Kidney epithelial cell (primary cell): ENCODE measurements around the gene PAQR9. TPM values are rescaled to one million over a fixed set of nuclear protein-coding genes. Genes with fewer than 3 reads are reported as not detected.

ENCODE experiments used
- DNase-seq: peaks from one replicate; pipeline ENCODE4 v3.0.0-alpha.2; 2010; ENCODE audit warnings: low read depth
- H3K27me3 ChIP-seq: 2 replicates; pipeline ENCODE4 v1.6.0; 2011; ENCODE audit warnings: low read length; ENCODE audit not compliant: control insufficient read depth, insufficient read depth
- H3K36me3 ChIP-seq: 2 replicates; pipeline ENCODE4 v1.5.1; 2011; ENCODE audit warnings: low read length; ENCODE audit not compliant: control insufficient read depth, insufficient read depth
- H3K4me3 ChIP-seq: 2 replicates; pipeline ENCODE4 v1.5.1; 2011; ENCODE audit warnings: low read depth, mild to moderate bottlenecking, control low read depth, low read length
- total RNA-seq: library from RNA; depleted of rRNA; stranded (reverse); fragments of >200 nt; gene quantifications from 2 replicates; pipeline ENCODE4 v1.2.3, GENCODE V29; 2015
- TF ChIP-seq, protein P1 (sequence below): IDR thresholded peaks from 2 replicates; pipeline ENCODE4 v1.5.1; 2011; ENCODE audit warnings: mild to moderate bottlenecking, moderate library complexity, low read length, control low read depth, inconsistent platforms; ENCODE audit not compliant: insufficient read depth, poor library complexity, severe bottlenecking

The PAQR9 gene, protein sequence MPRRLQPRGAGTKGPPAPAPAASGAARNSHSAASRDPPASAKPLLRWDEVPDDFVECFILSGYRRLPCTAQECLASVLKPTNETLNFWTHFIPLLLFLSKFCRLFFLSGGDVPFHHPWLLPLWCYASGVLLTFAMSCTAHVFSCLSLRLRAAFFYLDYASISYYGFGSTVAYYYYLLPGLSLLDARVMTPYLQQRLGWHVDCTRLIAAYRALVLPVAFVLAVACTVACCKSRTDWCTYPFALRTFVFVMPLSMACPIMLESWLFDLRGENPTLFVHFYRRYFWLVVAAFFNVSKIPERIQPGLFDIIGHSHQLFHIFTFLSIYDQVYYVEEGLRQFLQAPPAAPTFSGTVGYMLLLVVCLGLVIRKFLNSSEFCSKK
- total RNA-seq: 0.08 and 0.48 TPM in 2 replicates

DNA sequence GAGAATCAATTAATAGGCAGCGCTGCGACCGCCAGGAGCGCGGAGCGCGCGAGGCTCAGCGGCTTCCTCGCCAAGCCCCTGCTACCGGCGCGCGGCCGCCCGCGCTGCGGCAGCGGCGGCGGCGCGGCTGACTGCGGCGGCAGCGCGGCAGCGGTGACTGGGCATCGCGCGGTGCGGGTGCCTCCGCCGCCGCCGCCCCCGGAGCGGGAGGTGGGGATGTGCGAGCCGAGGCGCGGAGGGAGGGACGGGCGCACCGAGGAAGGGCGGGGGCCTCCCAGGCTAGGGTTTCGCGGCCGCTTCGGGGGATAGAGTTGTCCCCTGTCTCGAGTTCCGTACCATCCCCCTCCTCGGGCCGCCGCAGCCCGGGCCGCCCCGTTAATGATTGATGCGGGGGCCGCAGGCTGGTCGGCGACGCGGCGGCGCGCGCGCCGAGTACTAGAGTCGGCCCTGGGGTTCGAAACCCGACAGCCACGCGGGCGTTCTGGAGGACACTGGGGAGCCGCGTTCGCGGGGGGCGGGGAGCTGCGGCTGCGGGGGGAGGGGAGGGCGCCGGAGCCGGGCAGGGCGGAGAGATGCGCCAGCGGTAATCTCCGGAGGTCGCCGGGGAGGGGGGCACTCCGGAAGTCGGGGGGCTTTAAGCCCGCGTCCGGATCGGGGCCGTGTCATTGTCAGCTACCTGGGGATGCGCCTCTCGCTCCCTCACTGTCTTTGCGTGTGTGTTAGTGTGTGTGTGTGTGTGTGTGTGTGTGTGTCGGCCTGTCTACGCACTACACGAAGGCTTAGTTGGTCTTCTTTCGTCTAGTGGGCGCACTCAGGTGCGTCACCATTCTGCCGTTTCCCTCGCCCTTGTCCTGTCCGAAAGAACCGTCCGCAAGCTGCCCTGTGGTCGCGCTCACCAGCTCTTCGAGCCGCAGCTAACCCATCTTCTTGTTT lies at the start of gene PAQR9:
Gene PAQR9 (minus strand): TSS at position 159 of the 933 bp plus-strand sequence. CDS start 338 bp downstream, outside the sequence.
- TF ChIP-seq, protein P1, sequence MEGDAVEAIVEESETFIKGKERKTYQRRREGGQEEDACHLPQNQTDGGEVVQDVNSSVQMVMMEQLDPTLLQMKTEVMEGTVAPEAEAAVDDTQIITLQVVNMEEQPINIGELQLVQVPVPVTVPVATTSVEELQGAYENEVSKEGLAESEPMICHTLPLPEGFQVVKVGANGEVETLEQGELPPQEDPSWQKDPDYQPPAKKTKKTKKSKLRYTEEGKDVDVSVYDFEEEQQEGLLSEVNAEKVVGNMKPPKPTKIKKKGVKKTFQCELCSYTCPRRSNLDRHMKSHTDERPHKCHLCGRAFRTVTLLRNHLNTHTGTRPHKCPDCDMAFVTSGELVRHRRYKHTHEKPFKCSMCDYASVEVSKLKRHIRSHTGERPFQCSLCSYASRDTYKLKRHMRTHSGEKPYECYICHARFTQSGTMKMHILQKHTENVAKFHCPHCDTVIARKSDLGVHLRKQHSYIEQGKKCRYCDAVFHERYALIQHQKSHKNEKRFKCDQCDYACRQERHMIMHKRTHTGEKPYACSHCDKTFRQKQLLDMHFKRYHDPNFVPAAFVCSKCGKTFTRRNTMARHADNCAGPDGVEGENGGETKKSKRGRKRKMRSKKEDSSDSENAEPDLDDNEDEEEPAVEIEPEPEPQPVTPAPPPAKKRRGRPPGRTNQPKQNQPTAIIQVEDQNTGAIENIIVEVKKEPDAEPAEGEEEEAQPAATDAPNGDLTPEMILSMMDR: no peak
- H3K4me3 ChIP-seq: peak within 1 kb of the TSS; percentile 49
- peaks cover 10% of the 10 kb centered on the region for H3K27me3 ChIP-seq
- no peak for DNase-seq
- no peaks in the 10 kb centered on the region for H3K36me3 ChIP-seq

DNA sequence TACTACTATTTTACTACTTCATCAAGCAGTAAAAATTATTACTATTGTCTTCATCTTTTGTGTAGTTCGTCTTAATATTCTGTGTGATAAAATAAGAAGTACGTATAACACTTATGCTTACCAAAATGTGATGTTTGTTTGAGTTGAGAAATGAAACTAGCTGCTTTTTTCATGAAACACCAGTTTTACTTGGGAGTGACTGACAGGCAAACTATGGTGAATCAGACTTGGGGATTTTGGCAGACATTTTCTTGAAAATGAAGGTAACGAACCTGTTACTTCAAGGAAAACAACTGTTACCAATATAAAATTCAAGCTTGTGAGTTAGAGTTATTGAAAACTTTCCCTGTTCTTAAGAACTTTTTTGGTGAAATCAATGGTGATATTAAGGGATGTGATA lies 48.2 kb upstream of the PAQR9 start:
- Histone ChIP-seq H3K36me3 (no peaks in the 10 kb centered on the region), H3K4me3 (no peak overlapping the region), H3K27me3 (no peaks in the 10 kb centered on the region)
- no peak for DNase-seq
- TF ChIP-seq, protein P1: no peak

DNA sequence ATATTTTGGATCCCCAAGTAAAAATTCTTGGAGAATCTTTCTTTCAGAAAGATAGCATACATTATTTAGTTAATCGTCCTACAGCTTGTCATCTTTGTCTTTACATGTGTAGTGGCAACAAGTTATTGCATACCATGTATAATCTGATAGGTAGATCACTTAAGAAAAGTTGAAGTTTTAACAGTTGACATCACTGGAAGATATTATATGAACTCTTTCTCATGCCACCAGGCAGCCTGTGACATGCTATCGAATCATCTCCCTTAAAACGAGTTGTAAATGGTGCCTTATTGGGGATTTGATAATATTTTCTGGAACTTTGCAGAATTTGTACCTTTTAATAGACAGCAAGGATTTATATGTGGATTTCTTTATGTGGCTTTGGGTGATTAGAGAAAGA lies 46.5 kb upstream of the PAQR9 start:
- H3K36me3 ChIP-seq: no peaks in the 10 kb centered on the region
- no peaks in the 10 kb centered on the region for H3K27me3 ChIP-seq
- no peak for DNase-seq
- TF ChIP-seq, protein P1: no peak
- H3K4me3 ChIP-seq: no peak overlapping the region

DNA sequence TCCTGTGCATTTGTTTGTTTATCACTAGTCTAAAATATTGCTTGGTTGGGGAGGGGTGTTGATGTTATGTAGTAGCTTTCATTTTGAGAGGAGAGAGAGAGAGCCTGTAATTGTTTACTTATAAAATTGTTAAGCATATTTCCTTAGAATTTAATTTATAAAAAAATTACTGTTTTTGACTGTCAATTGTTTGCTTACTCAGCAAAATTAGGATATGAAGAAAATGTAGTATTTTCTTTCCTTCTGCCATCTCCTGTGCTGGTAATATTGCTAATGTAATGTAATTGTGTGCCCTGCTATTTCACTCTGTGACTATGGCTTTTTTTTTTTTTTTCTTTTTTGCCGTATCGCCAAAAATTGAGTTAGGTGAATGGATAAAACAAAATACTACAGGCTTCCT lies 41.3 kb upstream of the PAQR9 start:
- TF ChIP-seq, protein P1: no peak

DNA sequence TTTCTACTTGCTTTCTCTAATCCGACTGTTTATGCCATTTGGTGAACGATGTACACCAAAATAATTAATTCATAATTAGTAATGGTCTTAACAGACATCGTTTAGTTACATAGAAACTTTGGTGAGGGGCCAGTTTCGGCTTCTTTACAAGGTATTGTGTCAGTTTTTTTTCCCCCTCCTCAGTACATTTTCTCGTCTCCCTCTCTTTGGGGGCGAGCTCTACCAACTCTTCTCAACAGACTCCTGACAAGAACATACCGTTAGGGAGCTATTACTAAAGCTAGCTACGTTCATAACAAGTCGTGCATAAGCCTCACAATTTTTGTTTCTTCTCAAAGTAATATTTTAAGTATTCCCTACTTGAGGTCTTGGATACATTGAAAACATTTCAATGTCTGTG lies 39.3 kb upstream of the PAQR9 start:
- Histone ChIP-seq H3K4me3 (peak overlapping the region; percentile 95), H3K27me3 (no peaks in the 10 kb centered on the region), H3K36me3 (no peaks in the 10 kb centered on the region)
- TF ChIP-seq, protein P1: no peak
- DNase-seq: no peak

More for the DNA sequence above, 41.3 kb upstream of the PAQR9 start:
- Histone ChIP-seq H3K4me3 (no peak overlapping the region), H3K27me3 (no peaks in the 10 kb centered on the region), H3K36me3 (no peaks in the 10 kb centered on the region)
- DNase-seq: no peak
